ENCODE data around the gene TFEB.

- TF ChIP-seq CTCF (IDR thresholded peaks at IDR 0.05) (no peak), POLR2A (IDR thresholded peaks at IDR 0.05) (no peak)
Observed at GRCh38 chr6:41664271-41664670, 71.1 kb downstream of the TFEB start.

Data from thyroid gland (tissue), 4 donors.